ENCODE results near the gene SEMA3F.
"Not testable (repeated sequence)": the region's sequence is repeated elsewhere in the genome, so short reads cannot be mapped to it uniquely, and the experiment has no call there.

The SEMA3F gene

DNA sequence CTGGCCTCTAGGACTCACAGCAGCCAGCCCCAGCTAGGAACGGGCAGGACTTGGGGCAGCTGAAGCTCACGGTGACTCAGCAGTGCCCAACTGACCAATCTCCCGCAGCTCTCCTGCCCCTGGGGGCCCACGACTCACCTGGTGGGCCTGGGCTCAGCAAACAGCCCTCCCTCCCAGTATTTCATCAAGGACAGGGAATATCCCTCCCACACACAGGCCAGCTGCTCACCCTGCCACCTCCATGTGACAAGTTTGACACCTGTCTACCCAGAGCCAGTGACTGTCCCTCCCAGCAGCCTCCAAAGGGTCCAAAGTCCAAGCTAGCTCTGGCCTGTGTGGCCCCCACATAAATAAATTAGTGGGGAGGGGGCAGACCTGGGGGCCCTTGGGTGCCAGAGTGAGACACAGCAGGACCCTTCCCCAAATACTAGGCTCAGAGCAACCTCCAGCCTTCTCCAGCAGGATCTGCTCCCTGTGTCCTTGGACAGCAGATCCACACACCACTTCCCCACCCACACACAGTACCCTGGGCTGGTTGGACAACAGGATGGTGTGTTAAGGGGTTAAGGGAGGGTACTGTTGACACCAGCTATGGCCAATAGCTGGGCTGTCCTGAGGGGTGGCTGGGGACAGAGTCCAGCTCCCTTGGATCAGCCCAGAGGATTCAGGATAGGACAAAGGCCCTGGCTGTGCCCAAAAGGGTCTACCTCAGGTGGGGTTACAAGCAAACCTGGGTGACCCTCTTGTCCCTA, 40.6 kb downstream of the SEMA3F start:
- no peak for DNase-seq

DNA sequence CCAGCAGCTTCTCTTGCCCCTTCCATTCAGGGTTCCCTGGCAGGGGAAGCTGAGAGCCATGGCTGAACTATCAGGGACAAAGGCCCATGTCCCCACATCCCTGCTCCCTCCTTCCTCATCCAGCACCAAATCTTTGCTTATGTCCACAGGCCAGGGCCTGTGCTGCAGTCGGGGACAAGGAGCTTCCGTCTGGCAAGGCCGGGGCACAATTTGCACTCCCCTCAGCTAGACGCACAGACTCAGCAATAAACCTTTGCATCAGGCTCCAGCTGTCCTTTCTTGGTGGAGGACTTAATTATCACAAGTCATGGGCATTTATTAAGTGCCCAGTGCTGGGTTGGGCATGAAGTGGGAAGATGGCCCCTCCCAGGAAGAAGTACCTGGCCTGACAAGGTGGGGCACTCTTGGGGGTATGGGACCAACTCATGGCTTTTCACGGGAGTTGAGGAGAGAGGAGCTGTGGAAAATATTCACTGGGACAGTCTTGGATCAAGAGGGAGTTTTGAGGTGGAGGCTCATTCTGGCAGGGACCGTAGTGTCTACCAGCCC, 41.2 kb downstream of the SEMA3F start:
- no peak for DNase-seq

DNA sequence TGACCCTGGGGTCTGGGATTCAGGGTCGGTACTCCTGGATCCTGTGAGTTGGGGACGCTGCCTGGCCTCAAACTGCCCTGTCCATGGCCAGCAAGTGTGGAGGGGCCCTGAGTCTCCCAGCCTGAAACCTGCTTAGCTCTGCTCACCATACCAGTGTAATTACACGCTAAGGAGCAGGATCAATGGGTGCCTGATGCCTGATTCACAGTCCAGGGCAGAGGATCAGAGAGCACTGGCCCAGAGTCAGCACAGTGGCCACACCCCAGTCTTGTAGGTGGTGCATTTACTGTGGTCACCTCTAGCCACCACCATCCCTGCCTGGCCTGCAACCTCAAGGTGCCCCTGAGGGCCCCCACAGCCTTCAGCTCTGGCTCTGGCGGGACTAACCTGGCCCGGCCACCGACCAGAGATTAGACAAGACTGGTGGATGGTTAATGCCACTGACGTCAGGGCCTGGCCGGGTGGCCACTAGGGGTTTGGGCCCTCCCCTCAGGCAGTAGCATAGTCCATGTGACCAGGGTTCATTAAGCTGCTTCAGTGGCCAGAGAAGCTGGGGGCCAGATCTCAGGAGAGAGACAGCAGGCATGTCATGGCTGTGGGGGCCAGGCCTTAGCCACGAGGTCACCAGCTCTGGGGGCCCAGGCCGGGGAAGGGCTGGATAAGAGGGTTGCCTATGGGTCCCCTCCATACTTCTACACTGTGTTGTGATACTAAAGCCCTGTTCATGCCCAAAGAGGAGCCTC, 46.6 kb downstream of the SEMA3F start:
- DNase-seq = no peak

DNA sequence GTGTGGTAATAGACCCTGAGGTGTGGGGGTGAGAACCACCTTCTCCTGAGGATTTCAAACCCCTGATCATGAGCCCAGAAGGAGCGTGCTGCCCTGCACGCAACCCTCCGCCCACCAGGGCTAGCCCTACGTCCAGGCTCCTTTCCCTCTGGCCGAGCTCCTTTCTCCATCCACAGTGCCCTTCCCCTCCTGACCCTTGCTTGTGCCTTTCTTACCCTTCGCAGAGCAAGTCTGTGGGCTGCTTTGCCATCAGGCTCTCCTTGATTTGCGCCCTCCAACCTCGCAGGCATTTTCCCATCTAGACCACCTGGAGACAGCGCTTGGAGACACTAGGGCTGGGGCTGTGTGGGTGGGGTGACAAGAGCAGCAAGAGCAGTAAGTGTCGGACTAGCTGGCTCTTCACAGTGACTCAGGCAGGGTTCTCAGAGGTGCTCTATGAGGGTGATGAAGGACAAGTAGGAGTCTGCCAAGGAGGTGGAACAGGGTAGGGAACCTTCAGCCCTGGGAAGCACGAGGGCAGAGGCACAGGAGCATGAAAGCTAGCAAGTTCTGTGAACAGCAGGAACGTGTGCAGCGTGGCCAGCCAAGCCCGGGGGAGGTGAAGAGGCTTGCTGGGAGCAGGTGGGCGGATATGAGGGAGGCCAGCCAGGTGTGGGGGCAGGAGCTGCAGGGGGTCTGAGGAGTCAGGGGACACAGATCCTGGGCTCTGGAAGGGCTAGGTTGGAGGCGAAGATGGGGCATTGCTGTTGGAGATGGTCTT, 47.4 kb downstream of the SEMA3F start:
- no peak for DNase-seq

DNA sequence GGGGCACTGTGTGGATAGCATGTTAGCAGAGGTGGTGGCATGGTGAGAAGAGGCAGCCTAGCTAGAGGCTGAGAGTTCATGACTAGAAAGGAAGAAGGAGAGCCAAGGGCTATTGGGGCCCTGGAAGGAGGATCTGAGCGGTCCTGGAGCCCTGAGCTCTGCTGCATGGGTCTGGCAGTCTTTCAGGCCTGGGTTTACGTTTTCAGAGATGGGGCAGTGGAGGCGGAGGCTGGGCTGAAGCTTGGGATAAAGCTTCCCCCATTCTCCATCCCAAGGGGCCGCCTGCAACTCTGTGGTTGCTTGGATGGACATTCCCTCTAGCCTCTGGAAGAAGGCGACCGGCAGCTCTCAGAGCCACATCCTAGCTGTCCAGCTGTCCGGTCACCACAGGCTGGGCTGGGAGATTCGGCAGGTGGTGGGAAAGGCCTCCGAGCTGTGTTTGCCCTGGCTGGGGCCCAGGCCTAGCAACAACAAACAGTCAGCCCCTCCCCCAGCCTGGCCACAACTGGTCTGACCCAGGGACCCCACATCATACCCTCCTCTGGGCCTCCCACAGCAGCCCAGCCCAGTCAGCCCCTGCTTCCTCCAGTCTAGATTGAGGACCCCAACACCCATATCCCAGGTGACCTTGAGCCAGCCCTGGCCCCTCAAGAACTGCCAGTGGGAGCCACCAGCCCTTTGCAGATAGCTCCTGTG, 48.1 kb downstream of the SEMA3F start:
- no peak for DNase-seq

DNA sequence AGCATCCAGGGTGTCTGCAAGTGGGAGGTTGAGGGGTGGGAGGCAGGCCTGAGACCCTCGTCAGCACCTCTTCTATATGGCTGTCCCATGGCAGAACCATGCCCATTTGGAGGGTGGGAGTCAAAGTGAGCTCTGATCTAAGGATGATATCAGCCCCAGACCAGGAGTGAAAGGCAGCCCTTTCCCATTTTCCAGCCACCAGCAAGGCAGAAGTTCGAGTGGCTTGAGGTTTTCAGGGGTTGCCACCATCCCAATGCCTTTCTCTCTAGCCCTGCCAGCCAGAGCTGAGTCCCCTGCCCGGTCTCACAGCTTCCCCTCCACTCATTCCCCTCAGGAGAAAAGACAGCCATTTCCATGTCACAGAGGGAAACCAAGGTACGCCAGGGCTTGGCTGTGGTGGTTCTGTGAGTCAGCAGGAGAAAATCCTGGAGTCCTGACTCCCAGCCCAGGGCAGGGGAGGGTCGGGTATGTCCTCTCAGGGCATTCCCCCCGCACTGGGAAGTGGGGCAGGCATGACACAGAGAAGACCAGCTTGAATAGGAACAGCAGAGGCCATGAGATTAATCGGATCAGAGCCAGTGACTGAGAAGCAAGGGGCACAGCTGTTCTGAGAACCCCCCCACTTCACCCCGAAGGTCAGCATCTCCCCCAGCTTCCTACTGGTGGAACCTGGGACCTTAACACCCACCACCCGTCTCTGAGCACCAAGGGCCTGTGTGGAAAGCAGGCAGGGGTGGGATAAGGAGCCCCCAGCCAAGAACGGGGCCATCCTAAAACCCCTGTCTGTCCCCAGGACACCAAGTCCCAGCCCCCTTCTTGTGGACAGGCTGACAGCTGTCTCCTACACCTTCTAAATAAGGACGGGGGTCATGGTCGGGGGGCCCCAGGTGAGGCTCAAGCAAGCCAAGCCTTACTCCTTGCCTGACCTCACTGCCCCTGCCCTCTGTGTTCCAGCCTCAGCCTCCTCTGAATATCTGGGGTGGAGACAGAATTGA, 49.0 kb downstream of the SEMA3F start:
- no peak for DNase-seq

DNA sequence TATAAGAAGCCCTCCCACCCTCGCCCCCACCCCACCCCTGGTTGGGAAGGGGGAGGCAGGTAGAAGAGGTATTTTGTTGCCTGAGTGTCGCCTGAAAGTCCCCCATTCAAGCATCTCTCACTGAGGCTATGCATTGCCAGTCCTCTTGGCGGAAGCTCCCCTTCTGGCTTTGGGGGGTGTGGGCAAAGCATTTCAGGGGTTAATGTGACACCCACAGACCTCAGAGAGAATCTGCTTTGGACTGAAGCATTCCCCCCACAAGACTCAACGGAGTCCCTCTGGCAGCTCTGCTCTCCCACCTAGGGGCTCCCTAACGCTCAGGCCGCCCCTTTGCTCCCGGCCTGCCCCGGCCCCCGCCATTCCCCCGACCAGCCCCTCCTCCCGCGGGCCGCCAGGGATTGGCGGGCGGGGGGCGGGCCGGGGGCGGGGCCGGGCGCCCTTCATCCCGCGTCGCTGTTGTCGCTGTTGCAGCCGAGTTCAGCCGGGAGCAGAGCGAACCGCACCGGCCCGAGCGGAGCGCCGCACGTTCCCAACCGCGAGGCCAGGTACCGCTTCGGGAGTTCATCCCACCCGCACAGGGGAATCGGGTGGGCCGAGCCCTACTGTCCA, 49.8 kb downstream of the SEMA3F start, which contains the start of gene SLC38A3:
SLC38A3 (plus strand) TSS at position 468 of the 609 bp plus-strand sequence. CDS start 8,929 bp downstream, outside the sequence.
- no peak for DNase-seq

DNA sequence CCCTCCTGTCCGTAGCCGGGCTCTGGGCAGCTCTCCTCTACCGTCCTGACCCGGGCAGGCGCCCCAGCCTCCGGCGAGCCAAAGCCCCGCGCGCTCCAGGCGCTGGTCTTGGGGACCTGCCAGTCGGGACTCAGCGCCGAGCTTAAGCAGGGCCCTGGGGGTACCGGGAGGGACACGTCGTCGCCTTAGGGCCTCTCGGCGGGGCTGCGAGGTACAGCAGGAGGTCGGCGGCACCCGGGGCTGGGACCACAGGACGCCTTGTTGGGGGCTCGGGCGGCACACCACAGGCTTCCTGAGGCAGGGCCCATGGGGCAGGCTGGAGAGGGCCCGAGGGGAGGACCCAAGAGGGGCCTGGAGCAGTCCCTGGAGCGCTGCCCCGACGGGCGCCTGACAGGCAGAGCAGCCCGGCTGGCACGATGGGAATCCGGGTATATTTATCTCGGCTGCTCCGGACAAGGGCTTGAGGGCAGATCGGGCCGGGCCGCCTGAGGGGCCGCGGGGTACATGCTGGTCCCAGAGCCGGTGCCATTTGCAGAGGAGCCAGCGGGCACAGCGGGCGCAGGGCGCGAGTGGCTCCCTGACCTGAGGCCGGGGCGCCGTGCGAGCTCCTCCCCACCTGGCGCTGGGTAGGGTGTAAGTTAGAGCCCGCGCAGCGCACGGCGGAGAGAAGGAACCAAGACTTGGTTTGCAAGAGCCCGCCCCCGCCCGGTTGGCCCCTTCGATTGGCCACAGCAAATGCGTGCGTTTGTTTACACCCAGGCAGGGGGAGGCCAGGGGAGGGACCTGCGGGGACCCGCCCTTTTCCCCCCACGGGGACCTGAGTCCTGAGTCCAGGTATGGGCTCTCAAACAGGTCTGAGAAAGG, 50.5 kb downstream of the SEMA3F start:
- DNase-seq = no peak

DNA sequence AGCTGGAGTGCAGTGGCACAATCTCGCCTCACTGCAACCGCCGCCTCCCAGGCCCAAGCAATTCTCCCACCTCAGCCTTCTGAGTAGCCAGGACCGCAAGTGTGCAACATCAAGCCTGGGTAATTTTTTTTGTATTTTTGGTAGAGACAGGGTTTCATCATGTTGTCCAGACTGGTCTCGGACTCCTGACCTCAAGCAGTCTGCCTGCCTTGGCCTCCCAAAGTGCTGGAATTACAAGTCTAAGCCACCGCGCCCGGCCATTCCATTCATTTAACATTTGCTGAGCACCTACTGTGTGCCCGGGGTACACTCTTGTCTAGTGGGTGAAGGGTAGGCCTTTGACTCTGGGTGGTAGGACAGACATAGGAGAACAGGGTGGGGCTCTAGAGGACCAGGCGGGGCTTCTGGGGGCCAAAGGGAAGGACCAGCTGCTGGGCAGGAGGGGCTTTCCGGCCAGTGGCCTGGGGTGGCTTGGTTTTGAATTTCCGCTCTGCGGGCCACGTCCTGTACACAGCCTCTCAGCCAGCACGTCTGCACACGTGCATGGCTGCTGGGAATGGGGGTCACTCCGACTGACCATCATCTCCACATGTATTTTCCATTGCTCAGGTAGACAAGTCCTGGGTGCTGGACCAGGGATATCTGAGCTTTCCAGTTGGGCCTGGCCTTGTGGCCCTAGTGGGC, 52.4 kb downstream of the SEMA3F start:
- DNase-seq = no peak

DNA sequence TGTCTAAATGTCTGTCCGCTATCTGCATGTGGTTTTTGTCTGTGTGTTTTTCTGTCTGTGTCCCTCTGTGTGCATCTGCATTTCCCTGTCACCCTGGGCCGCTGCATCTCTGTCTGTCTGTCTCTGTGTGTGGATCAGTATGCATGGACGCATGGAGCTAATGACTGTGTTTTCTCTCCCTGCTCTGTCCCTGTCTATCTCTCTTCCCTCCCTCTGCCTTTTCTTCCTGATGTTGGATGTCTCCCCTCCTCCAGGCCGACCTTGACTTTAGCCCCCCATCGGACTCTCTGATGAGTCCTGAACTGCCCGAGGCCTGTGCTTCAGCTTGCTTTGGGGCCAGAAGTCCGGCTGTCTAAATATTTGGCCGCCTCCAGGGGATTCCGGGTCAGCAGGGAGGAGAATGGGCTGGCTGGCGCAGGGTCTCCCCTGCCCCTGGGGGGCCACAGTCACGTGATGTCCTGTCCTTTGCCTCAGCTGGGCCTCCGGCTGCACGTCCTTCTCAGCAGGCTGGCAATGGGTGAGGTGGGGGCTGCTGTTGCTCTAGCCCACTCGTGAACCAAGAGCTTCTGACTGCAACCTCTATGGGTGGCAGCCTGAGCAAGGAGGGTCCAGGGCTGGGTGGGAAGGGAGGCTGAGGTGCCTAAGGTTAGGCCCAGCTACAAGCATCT, 53.7 kb downstream of the SEMA3F start:
- no peak for DNase-seq

DNA sequence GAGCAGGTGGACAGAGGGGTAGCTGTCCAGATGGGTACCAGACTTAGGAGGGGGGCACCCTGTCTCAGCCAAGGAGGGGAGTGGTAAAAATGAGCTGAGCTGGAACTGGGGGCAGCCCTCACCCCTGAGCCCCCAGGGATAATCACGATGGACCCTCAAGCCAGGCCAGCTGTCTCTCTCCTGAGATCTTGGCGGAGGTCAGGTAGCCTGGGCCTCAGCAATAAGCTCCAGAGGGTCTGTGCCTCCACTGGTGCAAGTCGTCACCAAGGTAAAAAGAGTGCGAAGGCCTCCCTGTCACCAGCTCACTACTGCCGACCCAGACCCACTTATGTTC, 55.0 kb downstream of the SEMA3F start:
- no peak for DNase-seq

DNA sequence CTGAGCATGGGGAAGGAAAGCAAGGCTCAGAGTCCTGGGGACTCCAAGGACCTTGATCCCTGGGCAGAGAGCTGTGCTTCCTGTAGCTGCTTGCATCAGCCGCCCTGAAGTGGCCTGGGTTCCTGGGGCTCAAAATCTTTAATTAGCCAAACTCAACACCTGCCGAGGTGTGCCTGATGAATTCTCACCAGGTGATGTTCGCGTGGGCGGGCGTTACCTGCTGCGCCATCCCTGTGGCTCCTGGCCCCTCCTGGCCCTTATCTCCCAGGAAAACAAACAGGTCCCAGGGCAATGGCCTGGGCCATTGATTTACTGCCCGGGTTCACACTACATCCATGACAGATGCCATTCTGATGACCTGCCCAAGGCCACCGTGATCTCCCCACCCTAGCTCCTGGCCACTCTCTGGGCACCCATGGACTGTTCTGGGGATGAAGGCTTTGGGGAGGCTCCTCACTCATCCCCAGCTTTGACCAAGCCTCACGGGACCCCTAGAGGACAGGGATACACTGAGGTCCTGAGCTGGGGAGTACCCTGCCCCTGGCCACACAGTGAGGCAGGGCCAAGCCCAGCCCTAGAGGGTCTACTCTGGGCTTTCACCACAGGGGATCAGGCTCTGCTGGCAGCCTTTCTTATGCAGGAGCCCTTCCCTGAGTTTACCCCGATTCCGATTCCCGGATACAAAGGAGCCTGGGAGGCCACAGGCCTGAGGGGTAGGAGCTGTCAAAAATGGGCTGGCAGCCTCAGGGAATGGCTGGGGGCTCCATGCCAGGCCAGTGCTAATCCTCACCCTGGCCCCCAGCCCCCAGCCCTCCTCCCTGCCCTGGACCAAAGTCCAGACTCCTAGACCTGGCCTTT, 55.6 kb downstream of the SEMA3F start:
- no peak for DNase-seq

DNA sequence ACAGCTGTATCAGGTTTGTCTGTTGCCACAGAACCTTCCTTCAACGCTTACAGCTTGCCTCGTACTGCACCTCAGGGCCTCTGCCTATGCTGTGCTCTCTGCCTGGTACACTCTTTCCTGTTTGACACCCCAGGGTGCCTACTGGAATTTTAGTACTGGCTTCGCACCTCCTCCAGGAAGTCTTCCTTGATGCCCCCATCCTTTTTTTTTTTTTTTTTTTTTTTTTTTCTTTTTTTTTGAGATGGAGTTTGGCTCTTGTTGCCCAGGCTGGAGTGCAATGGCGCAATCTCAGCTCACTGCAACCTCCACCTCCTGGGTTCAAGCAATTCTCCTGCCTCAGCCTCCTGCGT, 56.2 kb downstream of the SEMA3F start:
- DNase-seq = not testable (repeated sequence)

DNA sequence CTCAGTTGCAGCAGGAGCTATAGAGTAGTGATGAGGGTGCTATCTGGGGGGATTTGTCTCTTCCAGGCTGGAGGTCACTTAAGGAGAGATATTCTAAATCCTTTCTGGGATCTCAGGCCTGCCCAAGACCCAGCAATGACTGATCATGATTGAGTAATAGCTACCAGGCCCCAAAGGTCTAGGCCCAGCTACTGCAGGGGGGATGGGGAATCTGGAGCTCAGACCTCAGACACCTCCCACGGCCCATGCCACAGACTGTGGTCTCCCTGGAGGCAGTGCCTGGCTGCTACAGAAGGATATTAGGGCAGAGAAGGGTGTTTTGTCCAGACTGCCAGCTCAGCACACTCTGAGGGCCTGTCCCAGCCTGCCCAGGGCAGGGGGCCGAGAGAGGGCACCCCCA, 56.8 kb downstream of the SEMA3F start:
- DNase-seq = no peak

DNA sequence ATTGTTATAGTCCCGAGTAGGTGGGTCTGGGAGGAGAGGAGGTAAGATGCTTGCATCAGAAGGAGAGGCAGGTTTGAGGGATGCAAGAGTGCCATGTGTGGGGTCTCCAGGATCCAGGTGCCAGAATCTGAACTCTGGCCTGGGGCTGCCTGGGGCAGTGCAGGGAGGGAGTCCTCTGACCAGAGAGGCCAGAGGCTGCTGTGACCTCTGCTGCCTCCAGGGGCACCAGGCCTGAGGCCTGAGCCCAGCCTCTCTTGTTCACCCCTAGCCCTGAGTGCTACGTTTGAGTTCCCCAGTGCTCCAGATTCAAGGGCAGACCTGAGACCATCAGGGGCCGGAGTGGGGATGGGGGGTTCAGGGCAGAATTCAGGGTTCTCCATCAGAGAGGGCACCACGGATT, 57.4 kb downstream of the SEMA3F start:
- DNase-seq = no peak

DNA sequence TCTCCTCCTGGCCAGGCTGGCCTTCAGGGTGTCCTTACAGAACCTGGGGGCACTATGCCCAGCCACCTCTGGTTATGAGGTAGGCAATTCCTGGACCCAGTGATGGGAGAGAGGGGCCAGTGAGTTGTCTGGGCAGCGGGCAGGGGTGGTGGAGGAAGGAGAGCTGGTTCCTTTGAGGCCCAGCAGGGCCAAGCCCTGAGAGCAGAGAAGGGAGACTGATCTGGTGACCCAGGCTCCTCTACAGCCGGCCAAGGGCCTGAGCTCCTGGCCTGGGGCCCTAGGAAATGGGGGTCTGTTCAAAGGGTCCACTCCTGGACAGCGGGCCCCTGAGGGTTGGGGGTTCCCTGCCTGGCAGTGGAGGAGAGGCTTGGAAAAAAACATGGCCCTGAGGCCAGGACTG, 57.8 kb downstream of the SEMA3F start:
- DNase-seq = no peak

DNA sequence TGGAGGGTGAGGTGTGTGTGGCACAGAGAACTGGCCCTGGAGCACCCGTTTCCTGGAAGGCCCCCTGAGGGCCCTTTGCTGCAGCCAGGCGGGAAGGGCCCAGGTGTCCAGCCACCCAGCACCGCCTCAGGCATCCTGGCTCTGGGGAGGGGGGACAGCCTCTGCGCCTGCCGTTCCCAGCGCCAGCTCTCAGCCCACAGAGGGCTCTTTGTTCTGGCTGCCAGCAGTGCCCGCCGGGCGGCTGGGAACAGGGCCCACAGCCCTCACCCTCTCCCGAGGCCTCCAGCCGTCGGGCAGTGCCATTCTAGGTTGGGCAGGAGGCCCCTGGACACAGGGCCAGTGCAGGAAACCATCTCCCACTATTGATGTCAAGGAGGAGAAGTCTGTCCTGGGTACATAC, 58.2 kb downstream of the SEMA3F start:
- DNase-seq = no peak

DNA sequence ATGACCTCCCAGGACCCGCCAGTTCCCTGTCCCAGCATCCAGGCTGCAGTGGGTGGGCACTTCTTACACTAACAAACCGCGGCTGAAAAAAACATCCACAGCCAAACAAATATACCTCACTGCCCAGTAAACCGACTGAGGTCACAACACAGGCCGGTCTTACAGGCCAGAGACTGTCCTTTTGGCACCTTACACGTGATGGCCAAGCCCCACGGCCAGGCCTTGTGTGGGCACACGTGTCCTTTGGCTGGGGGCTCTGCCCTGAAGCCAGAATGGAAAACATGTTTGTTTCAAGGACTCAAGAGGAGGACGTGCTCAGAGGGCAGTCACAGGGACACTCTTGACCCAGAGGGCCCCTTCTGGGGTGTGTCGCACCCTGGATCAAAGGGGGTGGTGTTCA, 59.7 kb downstream of the SEMA3F start:
- DNase-seq = no peak

All from hematopoietic multipotent progenitor cell treated with erythropoietin and hydrocortisone succinate and interleukin-3 and kit ligand, for 8 days (in vitro differentiated cells).